GM23338 (cell line): ENCODE results near the gene NSD1. TPM values are rescaled to one million over a fixed set of nuclear protein-coding genes. Genes with fewer than 3 reads are reported as not detected.

Source experiments
- ATAC-seq: fragments of 200-7000 bp; cut with Tn5 transposase; 3 replicates; pipeline ENCODE4 v1.9.1; 2020
- DNase-seq: peaks from one replicate; pipeline ENCODE4 v3.0.0-alpha.2; 2015; ENCODE audit warnings: low spot score
- H2AFZ ChIP-seq: fragments of 200-600 bp; sonication (generic); 2 replicates; pipeline ENCODE4 v1.8.0; 2016; ENCODE audit warnings: antibody characterized with exemption, mild to moderate bottlenecking, moderate library complexity
- H3F3A ChIP-seq: fragments of 200-600 bp; sonication (generic); replicated peaks from 2 replicates; pipeline ENCODE4 v1.8.0; 2017; ENCODE audit warnings: antibody characterized with exemption, mixed run types, low read depth
- H3K27ac ChIP-seq: fragments of 200-600 bp; sonication (generic); 2 replicates; pipeline ENCODE4 v1.6.1; 2016; ENCODE audit warnings: low read depth
- H3K27me3 ChIP-seq: fragments of 200-600 bp; sonication (generic); 2 replicates; pipeline ENCODE4 v1.8.0; 2016; ENCODE audit warnings: mild to moderate bottlenecking, mixed run types, moderate library complexity; ENCODE audit not compliant: insufficient read depth
- H3K36me3 ChIP-seq: fragments of 200-600 bp; sonication (generic); 2 replicates; pipeline ENCODE4 v1.8.0; 2016; ENCODE audit warnings: mild to moderate bottlenecking; ENCODE audit not compliant: insufficient read depth
- H3K4me1 ChIP-seq: fragments of 200-600 bp; sonication (generic); 2 replicates; pipeline ENCODE4 v1.8.0; 2016; ENCODE audit warnings: mild to moderate bottlenecking, moderate library complexity; ENCODE audit not compliant: insufficient read depth
- H3K4me2 ChIP-seq: fragments of 200-600 bp; sonication (generic); 2 replicates; pipeline ENCODE4 v1.7.1; 2017; ENCODE audit warnings: mixed run types
- H3K4me3 ChIP-seq: fragments of 200-600 bp; sonication (generic); 2 replicates; pipeline ENCODE4 v1.6.1; 2016; ENCODE audit warnings: mixed run types
- H3K79me2 ChIP-seq: fragments of 200-600 bp; sonication (generic); replicated peaks from 2 replicates; pipeline ENCODE4 v1.8.0; 2017; ENCODE audit warnings: mild to moderate bottlenecking; ENCODE audit not compliant: insufficient read depth
- H3K9me2 ChIP-seq: fragments of 200-600 bp; sonication (generic); 2 replicates; pipeline ENCODE4 v1.8.0; 2017; ENCODE audit not compliant: insufficient read depth
- H4K20me1 ChIP-seq: fragments of 200-600 bp; sonication (generic); replicated peaks from 2 replicates; pipeline ENCODE4 v1.8.0; 2017; ENCODE audit warnings: mild to moderate bottlenecking; ENCODE audit not compliant: insufficient read depth
- H3K27ac Mint-ChIP-seq: 2 replicates; pipeline ENCODE4 v1.8.0; 2020; ENCODE audit warnings: inconsistent platforms, mild to moderate bottlenecking, moderate library complexity, mixed read lengths
- H3K27me3 Mint-ChIP-seq: 3 replicates; pipeline ENCODE4 v1.8.0; 2022; ENCODE audit warnings: low read depth, mild to moderate bottlenecking, moderate library complexity, mixed read lengths, inconsistent platforms; ENCODE audit not compliant: insufficient read depth, poor library complexity
- H3K36me3 Mint-ChIP-seq: 3 replicates; pipeline ENCODE4 v1.8.0; 2021; ENCODE audit warnings: low read depth, mild to moderate bottlenecking, inconsistent platforms, moderate library complexity, mixed read lengths
- H3K4me1 Mint-ChIP-seq: 3 replicates; pipeline ENCODE4 v1.8.0; 2020; ENCODE audit warnings: mild to moderate bottlenecking, inconsistent platforms, mixed read lengths
- H3K4me3 Mint-ChIP-seq: 3 replicates; pipeline ENCODE4 v1.8.0; 2021; ENCODE audit warnings: moderate library complexity, mild to moderate bottlenecking, inconsistent platforms, mixed read lengths
- H3K9me3 Mint-ChIP-seq: 3 replicates; pipeline ENCODE4 v1.8.0; 2020; ENCODE audit warnings: moderate library complexity, mild to moderate bottlenecking, inconsistent platforms, mixed read lengths
- CREB1 ChIP-seq: fragments of 250-450 bp; sonication (Bioruptor Pico); IDR thresholded peaks from 2 replicates; pipeline ENCODE4 v1.5.0; 2020; ENCODE audit warnings: low read depth, mild to moderate bottlenecking, moderate library complexity
- CTCF ChIP-seq, 2 experiments: fragments of 200-600 bp in 1 of 2; sonication (generic) in 1 of 2; conservative IDR thresholded peaks; 2 replicates each; pipeline versions ENCODE4 v1.5.1 to v1.6.1; 2016 to 2017; ENCODE audit warnings: antibody characterized with exemption in 2 of 2, low read depth in 2 of 2, mild to moderate bottlenecking in 2 of 2, moderate library complexity in 1 of 2
- EZH2 ChIP-seq: fragments of 200-600 bp; sonication (generic); IDR thresholded peaks from one replicate; pipeline ENCODE4 v1.8.0; 2017; ENCODE audit warnings: antibody characterized with exemption, mild to moderate bottlenecking, low read depth; ENCODE audit not compliant: unreplicated experiment
- EZH2phosphoT487 ChIP-seq: fragments of 200-600 bp; sonication (generic); IDR thresholded peaks from one replicate; pipeline ENCODE4 v1.8.1; 2018; ENCODE audit warnings: antibody characterized with exemption; ENCODE audit not compliant: unreplicated experiment
- NANOG ChIP-seq: IDR thresholded peaks from 2 replicates; pipeline ENCODE4 v1.6.1; 2016; ENCODE audit warnings: antibody characterized with exemption, borderline replicate concordance
- REST ChIP-seq: IDR thresholded peaks from one replicate; pipeline ENCODE4 v1.6.1; 2018; ENCODE audit warnings: antibody characterized with exemption; ENCODE audit not compliant: unreplicated experiment
- STAT1 ChIP-seq: IDR thresholded peaks from one replicate; pipeline ENCODE4 v1.6.1; 2016; ENCODE audit warnings: antibody characterized with exemption; ENCODE audit not compliant: unreplicated experiment
- ZNF114 ChIP-seq: fragments of 250-450 bp; sonication (Bioruptor Pico); IDR thresholded peaks from 2 replicates; pipeline ENCODE4 v1.5.0; 2020; ENCODE audit warnings: mild to moderate bottlenecking, moderate library complexity
- polyA plus RNA-seq: library from polyadenylated mRNA; unstranded; fragments of >200 nt; fragmentation: Nextera tagmentation; extraction: Ambion mirVana; gene quantifications from 2 replicates; pipeline ENCODE4 v1.2.1, GENCODE V29; 2016
- total RNA-seq: library from RNA; depleted of rRNA; stranded (reverse); fragments of >200 nt; shearing (Covaris generic); gene quantifications from 2 replicates; pipeline ENCODE4 v1.2.3, GENCODE V29; 2014

Gene NSD1
- total and polyA plus RNA-seq, 2 experiments from 2014 or later = 96.4 to 106 TPM

- Mint-ChIP-seq H3K9me3 (no peaks in the 10 kb centered on the region; the same call in 2 of the 3 replicates), H3K27ac (no peak overlapping the region), H3K36me3 (peaks cover 37% of the 10 kb centered on the region), H3K4me1 (peaks cover 40% of the 10 kb centered on the region), H3K27me3 (peaks cover 22% of the 10 kb centered on the region), H3K4me3 (no peak overlapping the region)
- no peak overlapping the region for H3K4me3 ChIP-seq
- H3K4me1 ChIP-seq = peaks cover 14% of the 10 kb centered on the region
- H3K4me2 ChIP-seq = no peak overlapping the region
- H3F3A ChIP-seq = peaks cover 23% of the 10 kb centered on the region; the same call in 1 of the 2 replicates
- peaks cover 17% of the 10 kb centered on the region for H3K36me3 ChIP-seq
- H3K79me2 ChIP-seq = peaks cover 21% of the 10 kb centered on the region
- peaks cover 22% of the 10 kb centered on the region for H4K20me1 ChIP-seq
- no peak overlapping the region for H3K27ac ChIP-seq
- ATAC-seq (no peak), DNase-seq (peak; percentile 67)
- no peaks in the 10 kb centered on the region for H3K27me3 ChIP-seq
- no peaks in the 10 kb centered on the region for H3K9me2 ChIP-seq
- TF ChIP-seq CTCF (conservative IDR thresholded peaks at IDR 0.05; ENCODE audit: low read depth in 2 of 2) (peak; percentile 30 to 53), ZNF114 (no peak), NANOG (no peak), REST (no peak), EZH2phosphoT487 (no peak), CREB1 (CRISPR knock-in tag) (no peak)
- H2AFZ ChIP-seq = no peak overlapping the region
Observed at GRCh38 chr5:177306674-177307543, 173.3 kb downstream of the NSD1 start.

- DNase-seq (no peak), ATAC-seq (no peak)
- H3K27me3 ChIP-seq = no peaks in the 10 kb centered on the region
- peaks cover 17% of the 10 kb centered on the region for H3K4me1 ChIP-seq
- Mint-ChIP-seq H3K36me3 (peaks cover 33% of the 10 kb centered on the region), H3K27me3 (peaks cover 18% of the 10 kb centered on the region), H3K9me3 (no peaks in the 10 kb centered on the region; the same call in 2 of the 3 replicates), H3K27ac (no peak overlapping the region), H3K4me3 (no peak overlapping the region), H3K4me1 (peaks cover 35% of the 10 kb centered on the region)
- no peak overlapping the region for H3K4me2 ChIP-seq
- H3K36me3 ChIP-seq = peaks cover 17% of the 10 kb centered on the region
- H3K9me2 ChIP-seq = no peaks in the 10 kb centered on the region
- no peak overlapping the region for H3K27ac ChIP-seq
- H3F3A ChIP-seq = peaks cover 21% of the 10 kb centered on the region; the same call in 1 of the 2 replicates
- no peak overlapping the region for H2AFZ ChIP-seq
- no peak overlapping the region for H3K4me3 ChIP-seq
- peaks cover 22% of the 10 kb centered on the region for H4K20me1 ChIP-seq
- H3K79me2 ChIP-seq = peaks cover 21% of the 10 kb centered on the region
- no peak for TF ChIP-seq EZH2
- TF ChIP-seq NANOG = no peak
- TF ChIP-seq STAT1 = no peak
- no peak for TF ChIP-seq ZNF114
Observed at GRCh38 chr5:177307544-177308363, 174.2 kb downstream of the NSD1 start.
